Measurements from ENCODE around the gene PACRG. TPM values are rescaled to one million over a fixed set of nuclear protein-coding genes. Genes with fewer than 3 reads are reported as not detected.

The PACRG gene
- polyA plus RNA-seq, 2 of the 4 experiments (the other 2 are of a cell fraction) = 0.14 to 0.30 TPM

DNA sequence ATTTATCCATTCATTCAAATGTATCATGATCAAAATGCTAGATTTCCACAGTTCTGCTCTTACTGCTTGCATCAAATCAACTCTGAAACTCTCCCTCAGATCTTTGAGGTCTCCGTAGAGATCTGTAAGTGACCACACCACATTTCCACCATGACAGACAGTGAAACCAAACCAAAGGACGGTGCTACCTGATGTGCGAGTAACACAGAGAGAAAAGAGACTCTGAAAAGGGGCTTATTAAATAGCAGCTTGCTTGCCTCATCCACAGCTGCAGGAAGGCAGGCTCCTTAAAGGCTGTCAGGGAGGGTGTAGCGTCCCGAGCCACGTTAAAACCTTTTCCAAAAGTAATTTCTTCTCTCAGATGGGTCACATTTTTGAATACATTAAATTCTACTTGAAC is 335.8 kb downstream of the PACRG start:
- no peak for DNase-seq (ENCODE audit: low read depth in 1 of 2, low spot score in 1 of 2)
- 30% methylated on average over 6 of the region's 6 CpGs for WGBS (ENCODE audit: missing lambda C conversion rate)
- Histone ChIP-seq H3K4me1 (no peaks in the 10 kb centered on the region), H3K4me3 (no peak overlapping the region), H3K27ac (no peak overlapping the region), H3K4me2 (no peak overlapping the region), H3K9me3 (no peaks in the 10 kb centered on the region)
- POLR2A ChIA-PET = no interaction called here
- TF ChIP-seq MYC (IDR thresholded peaks at IDR 0.05; ENCODE audit: borderline replicate concordance, low read length) (no peak), JUNB (IDR thresholded peaks at IDR 0.05) (no peak), KDM1A (IDR thresholded peaks at IDR 0.05; ENCODE audit: low read depth) (no peak), FOSL2 (IDR thresholded peaks at IDR 0.05) (no peak), FOSL2 (CRISPR knock-in tag; IDR thresholded peaks at IDR 0.05) (no peak), PHF8 (IDR thresholded peaks at IDR 0.05; ENCODE audit: borderline replicate concordance, low read depth) (no peak), RAD21 (conservative IDR thresholded peaks at IDR 0.05 in 1 of 2, IDR thresholded peaks at IDR 0.05 in 1 of 2) (no peak), CBX2 (IDR thresholded peaks at IDR 0.05; ENCODE audit: borderline replicate concordance, low read depth) (no peak), SMC3 (IDR thresholded peaks at IDR 0.05) (no peak)
- TF ChIP-seq, protein P1, sequence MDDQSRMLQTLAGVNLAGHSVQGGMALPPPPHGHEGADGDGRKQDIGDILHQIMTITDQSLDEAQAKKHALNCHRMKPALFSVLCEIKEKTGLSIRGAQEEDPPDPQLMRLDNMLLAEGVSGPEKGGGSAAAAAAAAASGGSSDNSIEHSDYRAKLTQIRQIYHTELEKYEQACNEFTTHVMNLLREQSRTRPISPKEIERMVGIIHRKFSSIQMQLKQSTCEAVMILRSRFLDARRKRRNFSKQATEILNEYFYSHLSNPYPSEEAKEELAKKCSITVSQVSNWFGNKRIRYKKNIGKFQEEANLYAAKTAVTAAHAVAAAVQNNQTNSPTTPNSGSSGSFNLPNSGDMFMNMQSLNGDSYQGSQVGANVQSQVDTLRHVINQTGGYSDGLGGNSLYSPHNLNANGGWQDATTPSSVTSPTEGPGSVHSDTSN (IDR thresholded peaks at IDR 0.05) = no peak
- TF ChIP-seq, protein P2, sequence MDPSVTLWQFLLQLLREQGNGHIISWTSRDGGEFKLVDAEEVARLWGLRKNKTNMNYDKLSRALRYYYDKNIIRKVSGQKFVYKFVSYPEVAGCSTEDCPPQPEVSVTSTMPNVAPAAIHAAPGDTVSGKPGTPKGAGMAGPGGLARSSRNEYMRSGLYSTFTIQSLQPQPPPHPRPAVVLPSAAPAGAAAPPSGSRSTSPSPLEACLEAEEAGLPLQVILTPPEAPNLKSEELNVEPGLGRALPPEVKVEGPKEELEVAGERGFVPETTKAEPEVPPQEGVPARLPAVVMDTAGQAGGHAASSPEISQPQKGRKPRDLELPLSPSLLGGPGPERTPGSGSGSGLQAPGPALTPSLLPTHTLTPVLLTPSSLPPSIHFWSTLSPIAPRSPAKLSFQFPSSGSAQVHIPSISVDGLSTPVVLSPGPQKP (IDR thresholded peaks at IDR 0.05; ENCODE audit: low read depth, low read length) = no peak
- CTCF ChIA-PET = no interaction called here
- no peak for FAIRE-seq
- ATAC-seq = no peak

DNA sequence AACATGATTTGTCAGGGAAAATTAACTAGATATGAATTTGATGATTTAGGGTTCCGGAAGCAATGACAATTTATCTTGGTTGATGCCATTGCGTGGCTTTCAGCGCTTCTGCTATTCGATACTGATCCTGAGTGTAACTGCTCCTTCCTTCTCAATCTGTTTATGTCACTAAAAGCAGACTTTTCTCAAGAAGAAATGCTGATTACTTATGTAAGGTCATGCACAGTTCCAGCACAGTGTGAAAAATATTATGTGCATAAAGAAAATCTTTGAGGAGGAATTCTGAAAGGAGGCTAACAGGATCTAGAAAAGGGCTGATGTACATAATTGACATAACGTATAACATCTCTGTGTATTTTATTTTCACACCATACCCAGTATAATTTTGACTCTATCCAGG is 336.6 kb downstream of the PACRG start:
- no peak overlapping the region for H3K27ac ChIP-seq
- no peaks in the 10 kb centered on the region for H3K4me1 ChIP-seq
- no peak overlapping the region for H3K4me3 ChIP-seq
- FAIRE-seq (no peak), DNase-seq (ENCODE audit: low read depth in 1 of 2, low spot score in 1 of 2) (no peak), ATAC-seq (no peak)
- TF ChIP-seq HEYL (CRISPR knock-in tag; IDR thresholded peaks at IDR 0.05) = no peak
- no peak for TF ChIP-seq HOXB13 (CRISPR knock-in tag; IDR thresholded peaks at IDR 0.05; ENCODE audit: low read depth)
- no peak for TF ChIP-seq CBX8 (IDR thresholded peaks at IDR 0.05)
- TF ChIP-seq JUNB (IDR thresholded peaks at IDR 0.05) = no peak
- TF ChIP-seq, protein P3, sequence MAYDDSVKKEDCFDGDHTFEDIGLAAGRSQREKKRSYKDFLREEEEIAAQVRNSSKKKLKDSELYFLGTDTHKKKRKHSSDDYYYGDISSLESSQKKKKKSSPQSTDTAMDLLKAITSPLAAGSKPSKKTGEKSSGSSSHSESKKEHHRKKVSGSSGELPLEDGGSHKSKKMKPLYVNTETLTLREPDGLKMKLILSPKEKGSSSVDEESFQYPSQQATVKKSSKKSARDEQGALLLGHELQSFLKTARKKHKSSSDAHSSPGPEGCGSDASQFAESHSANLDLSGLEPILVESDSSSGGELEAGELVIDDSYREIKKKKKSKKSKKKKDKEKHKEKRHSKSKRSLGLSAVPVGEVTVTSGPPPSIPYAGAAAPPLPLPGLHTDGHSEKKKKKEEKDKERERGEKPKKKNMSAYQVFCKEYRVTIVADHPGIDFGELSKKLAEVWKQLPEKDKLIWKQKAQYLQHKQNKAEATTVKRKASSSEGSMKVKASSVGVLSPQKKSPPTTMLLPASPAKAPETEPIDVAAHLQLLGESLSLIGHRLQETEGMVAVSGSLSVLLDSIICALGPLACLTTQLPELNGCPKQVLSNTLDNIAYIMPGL (CRISPR knock-in tag; IDR thresholded peaks at IDR 0.05; ENCODE audit: borderline replicate concordance) = no peak
- no peak for TF ChIP-seq NR3C1 (IDR thresholded peaks at IDR 0.05)
- H3K4me2 ChIP-seq = no peak overlapping the region
- no peaks in the 10 kb centered on the region for H3K9me3 ChIP-seq
- 73% methylated on average over 5 of the region's 5 CpGs for WGBS (ENCODE audit: missing lambda C conversion rate)
- ChIA-PET POLR2A (no interaction called here), CTCF (no interaction called here)

DNA sequence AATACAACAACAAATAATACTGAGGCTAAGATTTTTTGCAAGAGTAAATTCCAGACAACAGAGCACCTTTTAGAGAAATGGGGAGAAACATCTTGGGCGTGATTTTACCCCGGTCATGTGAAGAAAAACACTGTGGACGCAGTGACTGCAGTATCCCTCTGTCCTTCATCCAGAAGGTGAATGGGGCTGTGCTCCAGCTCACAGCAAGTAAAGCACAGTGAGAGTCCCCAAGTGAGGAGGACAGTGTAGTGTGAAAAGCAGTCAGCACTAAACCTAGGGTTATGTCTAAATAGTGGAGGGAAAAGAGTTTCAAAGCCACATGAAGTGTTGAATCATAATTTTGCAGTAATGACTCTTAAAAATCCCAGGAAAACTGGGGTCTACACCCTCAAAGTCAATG is 338.4 kb downstream of the PACRG start:
- H3K4me3 ChIP-seq = no peak overlapping the region
- ATAC-seq (no peak), DNase-seq (ENCODE audit: low read depth in 1 of 2, low spot score in 1 of 2) (no peak), FAIRE-seq (no peak)
- CTCF ChIA-PET = no interaction called here
- H3K27ac ChIP-seq = no peak overlapping the region
- no peaks in the 10 kb centered on the region for H3K4me1 ChIP-seq
- no peak overlapping the region for H3K4me2 ChIP-seq
- POLR2A ChIA-PET = no interaction called here
- 59% methylated on average over 3 of the region's 3 CpGs for WGBS (ENCODE audit: missing lambda C conversion rate)
- TF ChIP-seq RNF2 (IDR thresholded peaks at IDR 0.05; ENCODE audit: borderline replicate concordance, low read depth) = no peak
- no peak for TF ChIP-seq FOSB (CRISPR knock-in tag; IDR thresholded peaks at IDR 0.05)
- TF ChIP-seq KDM1A (IDR thresholded peaks at IDR 0.05; ENCODE audit: low read depth) = no peak
- TF ChIP-seq RARB (CRISPR knock-in tag; IDR thresholded peaks at IDR 0.05) = no peak
- TF ChIP-seq RAD21 (conservative IDR thresholded peaks at IDR 0.05 in 1 of 2, IDR thresholded peaks at IDR 0.05 in 1 of 2) = no peak
- TF ChIP-seq SREBF2 (IDR thresholded peaks at IDR 0.05) = no peak
- TF ChIP-seq BHLHE40 (IDR thresholded peaks at IDR 0.05; ENCODE audit: low read depth, low read length) = no peak
- TF ChIP-seq FOXS1 (CRISPR knock-in tag; IDR thresholded peaks at IDR 0.05) = no peak
- no peak for TF ChIP-seq CHD4 (IDR thresholded peaks at IDR 0.05; ENCODE audit: borderline replicate concordance)
- TF ChIP-seq NR3C1 (IDR thresholded peaks at IDR 0.05) = no peak
- no peak for TF ChIP-seq ZSCAN20 (CRISPR knock-in tag; IDR thresholded peaks at IDR 0.05)
- TF ChIP-seq HDAC2 (IDR thresholded peaks at IDR 0.05) = no peak
- TF ChIP-seq PHF8 (IDR thresholded peaks at IDR 0.05; ENCODE audit: borderline replicate concordance, low read depth) = no peak
- no peak for TF ChIP-seq MAZ (IDR thresholded peaks at IDR 0.05; ENCODE audit: borderline replicate concordance, low read depth, low read length)
- no peak for TF ChIP-seq EHF (CRISPR knock-in tag; IDR thresholded peaks at IDR 0.05)
- no peak for TF ChIP-seq CBX2 (IDR thresholded peaks at IDR 0.05; ENCODE audit: borderline replicate concordance, low read depth)
- TF ChIP-seq POLR2AphosphoS2 (conservative IDR thresholded peaks at IDR 0.05; ENCODE audit: low read length) = no peak
- no peaks in the 10 kb centered on the region for H3K9me3 ChIP-seq
